ENCODE measurements around the gene BIN1. TPM values are rescaled to one million over a fixed set of nuclear protein-coding genes. Genes with fewer than 3 reads are reported as not detected.

The BIN1 gene
- polyA plus RNA-seq, 1 donor: 1,160 TPM

GRCh38 chr2:127017548-127017947 lies 89.4 kb downstream of the BIN1 start:
- DNase-seq: no peak

GRCh38 chr2:127016329-127016728 lies 90.6 kb downstream of the BIN1 start:
- DNase-seq: no peak

DNA sequence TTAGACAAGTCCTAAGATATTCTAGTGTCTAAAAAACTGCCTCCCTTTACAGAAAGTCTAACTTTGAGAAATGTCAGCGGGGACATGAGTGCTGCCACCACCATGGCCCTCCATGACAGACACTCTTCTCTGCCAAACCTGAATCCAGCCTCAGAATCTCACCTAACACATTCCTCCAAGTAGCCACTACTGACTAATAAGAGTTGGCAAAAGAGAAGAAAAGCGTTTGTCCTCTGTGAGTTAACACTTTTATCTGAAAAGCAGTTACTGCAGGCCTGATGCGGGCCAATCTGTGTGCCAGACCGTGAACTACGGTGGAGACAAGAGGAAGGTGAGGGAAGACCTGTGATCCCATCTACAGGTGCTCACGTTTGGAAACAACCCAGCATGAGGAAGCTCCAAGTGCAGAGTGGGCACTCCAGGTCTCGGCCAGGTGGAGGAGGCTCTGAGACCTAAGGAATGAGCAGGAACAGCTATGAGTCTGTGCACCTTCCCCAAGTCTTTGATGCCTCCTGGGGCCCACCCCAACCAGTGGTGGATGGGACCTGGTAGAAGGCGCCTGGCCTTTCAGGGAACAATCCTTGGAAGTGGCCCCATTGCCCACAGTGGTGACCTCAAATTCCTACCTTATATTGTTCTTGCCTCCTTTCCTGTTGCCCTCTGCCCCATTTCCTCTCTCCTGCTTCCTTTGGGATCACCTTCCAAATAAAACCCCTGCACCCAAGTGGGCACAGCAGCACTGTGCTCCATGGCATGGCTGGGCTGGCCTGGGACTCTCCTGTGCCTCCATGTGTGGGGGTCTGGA lies 91.6 kb downstream of the BIN1 start:
- DNase-seq: no peak

GRCh38 chr2:127014630-127015029 lies 92.3 kb downstream of the BIN1 start:
- DNase-seq: no peak

DNA sequence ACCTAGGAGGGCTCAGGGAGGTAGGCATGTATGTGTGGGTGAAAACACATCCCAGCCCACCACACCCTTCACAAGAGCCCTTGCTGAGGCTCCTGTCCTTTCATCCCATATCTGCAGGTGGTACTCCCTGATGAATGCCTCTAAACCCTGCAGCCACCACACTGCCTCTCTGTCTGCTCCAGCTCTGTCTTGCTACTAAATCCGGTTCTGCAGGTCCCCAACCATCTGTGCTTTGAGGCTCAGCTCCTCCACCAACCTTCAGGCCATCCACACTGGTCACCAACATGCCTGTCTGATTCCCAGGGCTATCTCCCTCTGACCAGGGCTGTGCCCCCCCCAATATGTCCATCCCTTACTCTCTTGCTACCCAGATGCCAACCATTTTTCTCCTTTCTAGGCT lies 92.7 kb downstream of the BIN1 start:
- no peak for DNase-seq

GRCh38 chr2:127012868-127013267 lies 94.1 kb downstream of the BIN1 start:
- no peak for DNase-seq

DNA sequence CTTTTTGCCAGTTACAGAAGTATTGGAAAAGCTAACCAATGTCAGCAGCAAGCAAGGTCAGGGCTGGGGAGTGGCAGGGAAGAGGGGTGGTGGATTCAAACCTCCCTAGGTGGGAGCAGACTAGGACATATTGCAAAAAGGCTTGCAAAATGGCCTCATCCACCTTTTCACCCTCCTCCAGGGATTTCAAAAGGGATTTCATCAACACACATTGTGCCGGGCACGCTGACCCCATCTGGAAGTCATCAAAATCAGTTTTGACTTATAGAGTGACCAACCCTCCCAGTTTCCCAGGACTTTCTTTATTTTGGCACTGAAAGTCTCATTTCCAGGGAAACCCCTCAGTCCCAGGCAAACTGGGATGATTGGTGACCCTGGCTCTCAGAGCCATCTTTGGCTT lies 94.7 kb downstream of the BIN1 start:
- no peak for DNase-seq

GRCh38 chr2:127011796-127012195 lies 95.2 kb downstream of the BIN1 start:
- no peak for DNase-seq

DNA sequence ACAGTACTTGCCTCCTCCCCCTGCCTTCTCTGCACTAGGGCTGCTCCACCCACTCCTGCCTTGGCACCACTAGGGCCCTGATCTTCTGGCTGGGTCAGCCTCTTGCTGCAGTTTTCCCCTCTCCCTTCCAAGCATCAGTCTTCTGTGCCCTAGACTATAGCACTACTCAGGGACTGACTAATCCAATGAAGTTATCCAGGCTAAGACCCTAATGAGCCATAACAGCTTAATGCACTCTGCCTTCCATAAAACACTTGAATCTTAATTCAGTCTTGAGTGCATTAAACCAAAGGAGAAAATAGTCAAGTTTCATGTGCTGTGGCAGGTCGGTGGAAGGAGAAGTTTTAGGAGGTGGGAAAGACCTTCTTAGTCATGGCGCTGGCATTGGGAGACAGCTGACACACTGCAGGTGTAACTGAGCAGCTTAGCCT lies 95.7 kb downstream of the BIN1 start:
- DNase-seq: no peak

DNA sequence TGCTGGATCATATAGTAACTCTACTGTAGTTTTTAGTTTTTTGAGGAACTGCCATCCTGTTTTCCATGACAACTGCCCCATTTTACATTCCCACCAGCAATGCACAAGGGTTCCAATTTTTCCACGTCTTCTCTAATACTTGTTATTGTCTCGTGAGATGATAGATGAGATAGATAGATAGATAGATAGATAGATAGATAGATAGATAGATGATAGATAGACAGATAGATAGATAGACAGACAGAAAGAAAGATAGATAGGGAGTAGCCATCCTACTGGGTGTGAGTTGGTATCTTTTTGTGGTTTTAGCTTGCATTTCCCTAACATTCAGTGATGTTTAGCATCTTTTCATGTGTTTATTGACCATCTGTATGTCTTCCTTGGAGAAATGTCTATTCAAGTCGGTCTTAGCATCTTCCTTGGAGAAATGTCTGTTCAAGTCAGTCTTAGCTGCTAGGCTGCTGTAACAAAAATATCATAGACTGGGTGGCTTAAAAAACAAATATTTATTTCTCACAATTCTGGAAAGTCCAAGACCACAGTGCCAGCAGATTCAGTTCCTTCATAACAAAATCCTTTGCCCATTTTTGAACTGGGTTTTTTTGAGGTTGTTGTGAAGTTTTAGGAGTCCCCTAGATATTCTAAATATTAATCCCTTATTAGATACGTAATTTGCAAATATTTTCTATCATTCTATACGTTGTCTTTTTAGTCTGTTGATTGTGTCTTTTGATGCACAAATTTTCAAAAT lies 98.5 kb downstream of the BIN1 start:
- DNase-seq: no peak

DNA sequence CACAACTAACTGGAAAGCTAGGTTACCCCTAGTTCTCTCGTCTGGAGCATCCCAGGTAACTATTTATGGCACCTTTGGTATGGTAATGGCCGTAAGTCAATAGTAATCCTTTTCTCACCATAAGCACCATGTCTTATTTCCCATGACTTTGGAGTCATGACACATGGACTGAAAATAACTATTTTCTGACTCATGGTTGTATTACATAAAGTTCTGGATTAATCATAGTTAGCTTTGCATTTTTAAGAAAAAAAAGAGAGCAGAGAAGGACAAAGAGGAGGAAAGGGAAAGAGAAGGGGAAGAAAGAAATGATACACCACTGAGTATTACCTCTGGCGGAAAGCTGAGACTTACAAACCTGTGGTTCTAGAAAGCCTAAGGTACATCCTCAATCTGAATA lies 99.3 kb downstream of the BIN1 start:
- DNase-seq: no peak

- no peak for DNase-seq
These were observed 100.0 kb downstream of the BIN1 start for GRCh38 chr2:127006962-127007361.

GRCh38 chr2:127004893-127005600 lies 101.9 kb downstream of the BIN1 start:
- no peak for DNase-seq

DNA sequence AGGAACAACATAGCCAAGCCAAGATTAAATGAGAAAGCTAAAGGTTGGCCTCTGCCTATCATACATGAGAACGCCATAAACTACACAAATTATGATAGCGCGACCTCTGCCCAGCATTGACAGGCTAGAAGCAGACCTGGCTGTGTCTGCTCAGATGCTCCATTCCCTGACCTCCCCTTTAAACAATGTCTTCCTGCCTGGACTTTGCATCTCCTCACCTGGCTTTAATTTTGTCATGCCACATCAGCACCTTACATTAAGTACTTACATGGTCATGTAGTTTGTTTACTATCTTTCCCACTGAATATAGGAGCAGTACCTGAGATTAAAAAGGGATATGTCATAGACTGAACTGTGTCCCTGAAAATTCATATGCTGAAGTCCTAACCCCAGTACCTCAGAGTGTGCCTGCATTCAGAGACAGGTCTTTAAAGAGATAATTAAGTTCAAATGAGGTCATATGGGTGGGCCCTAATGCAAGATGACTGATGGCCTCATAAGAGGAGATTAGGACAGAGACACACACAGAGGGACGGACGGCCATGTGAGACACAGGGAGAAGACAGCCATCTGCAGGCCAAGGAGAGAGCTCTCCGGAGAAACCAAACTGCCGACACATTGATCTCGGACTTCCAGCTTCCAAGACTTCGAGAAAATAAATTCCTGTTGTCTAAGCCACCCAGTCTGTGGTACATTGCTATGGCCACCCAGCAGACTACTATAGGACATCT lies 103.7 kb downstream of the BIN1 start:
- DNase-seq: no peak

DNA sequence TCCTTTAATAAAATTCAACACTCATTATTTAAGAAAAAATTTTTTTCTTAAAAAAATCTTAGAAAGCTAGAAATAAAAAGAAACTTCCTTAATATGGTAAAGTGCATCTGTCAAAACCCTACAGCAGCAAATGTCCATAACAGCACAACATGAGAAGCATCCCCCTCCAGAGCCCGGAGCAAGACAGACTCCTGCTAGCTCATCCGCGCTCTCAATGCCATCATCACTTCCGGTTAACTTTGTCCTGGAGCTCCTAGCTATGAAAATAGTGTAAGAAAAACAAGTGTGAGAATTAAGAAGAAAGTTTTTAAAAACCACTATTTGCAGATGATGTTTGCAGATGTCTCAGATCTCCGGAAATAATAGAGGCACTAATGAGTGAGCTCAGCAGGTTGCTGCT lies 105.2 kb downstream of the BIN1 start:
- DNase-seq: no peak

DNA sequence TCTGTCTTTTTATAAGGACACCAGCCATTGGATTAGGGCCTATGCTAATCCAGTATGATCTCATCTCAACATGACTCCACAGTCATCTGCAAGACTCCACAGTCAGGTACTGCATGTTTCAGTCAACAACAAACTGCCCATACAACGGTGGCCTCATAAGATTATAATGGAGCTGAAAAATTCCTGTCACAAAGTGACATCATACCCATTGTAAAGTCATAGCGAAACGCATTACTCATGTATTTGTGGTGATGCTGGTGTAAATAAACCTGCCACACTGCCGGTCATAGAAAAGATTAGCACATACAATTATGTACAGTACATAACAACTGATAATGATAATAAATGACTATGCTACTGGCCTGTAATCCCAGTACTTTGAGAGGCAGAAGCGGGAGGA lies 106.0 kb downstream of the BIN1 start:
- DNase-seq: no peak

DNA sequence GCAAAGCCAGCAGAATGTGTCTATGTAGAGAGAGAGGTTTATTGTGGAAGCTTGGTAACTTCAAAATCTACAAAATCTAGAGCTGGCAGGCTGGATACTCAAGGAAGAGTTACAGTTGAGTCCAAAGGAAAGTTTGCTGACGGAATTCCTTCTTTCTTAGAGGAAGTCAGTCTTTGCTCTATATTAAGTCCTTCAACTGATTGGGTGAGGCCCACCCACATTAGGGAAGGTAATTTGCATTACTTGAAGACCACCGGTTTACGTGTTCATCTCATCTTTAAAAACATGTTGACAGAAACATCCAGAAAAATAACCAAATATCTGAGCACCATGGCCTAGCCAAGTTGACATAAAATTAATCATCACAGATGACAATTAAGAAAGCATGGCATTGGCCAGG lies 106.8 kb downstream of the BIN1 start:
- no peak for DNase-seq

GRCh38 chr2:126999106-126999756 lies 107.7 kb downstream of the BIN1 start:
- no peak for DNase-seq

GRCh38 chr2:126998486-126998885 lies 108.5 kb downstream of the BIN1 start:
- no peak for DNase-seq
